Pancreas (tissue), 10 donors: ENCODE measurements around the gene MAP1LC3A. TPM values are rescaled to one million over a fixed set of nuclear protein-coding genes. Genes with fewer than 3 reads are reported as not detected.

ENCODE experiments used
- ATAC-seq, 4 donors: fragments of 200-7000 bp; cut with Tn5 transposase; one replicate each; pipeline versions ENCODE4 v1.8.0 to v1.9.1; 2020; ENCODE audit warnings: mild to moderate bottlenecking in 4 of 4, moderate library complexity in 4 of 4
- DNase-seq, 6 donors: peaks; one replicate each; pipeline ENCODE4 v3.0.0-alpha.2; 2020
- FAIRE-seq: peaks from 2 replicates; lab custom pipeline; 2012; peaks lifted over from hg19 to GRCh38; lab: Jason Lieb, UNC
- H3K27ac ChIP-seq, 4 donors: fragments of 200-600 bp; sonication (generic); 1 replicate in 3 of 4; 2 replicates in 1 of 4; pipeline versions ENCODE4 v1.5.0 to v1.8.0; 2020
- H3K27me3 ChIP-seq, 4 donors: fragments of 200-600 bp; one replicate each; pipeline ENCODE4 v1.8.0; 2021
- H3K36me3 ChIP-seq, 3 donors: fragments of 200-600 bp; sonication (generic) in 1 of 3; one replicate each; pipeline versions ENCODE4 v1.5.0 to v1.8.0; 2020 to 2021
- H3K4me1 ChIP-seq, 3 donors: fragments of 200-600 bp; one replicate each; pipeline ENCODE4 v1.8.0; 2021
- H3K4me3 ChIP-seq, 4 donors: fragments of 200-600 bp; sonication (generic) in 2 of 4; one replicate each; pipeline versions ENCODE4 v1.5.0 to v1.8.0; 2020 to 2021
- H3K9me3 ChIP-seq, 4 donors: fragments of 200-600 bp; one replicate each; pipeline ENCODE4 v1.8.0; 2021
- CTCF ChIP-seq, 4 donors: fragments of 200-600 bp; sonication (generic) in 3 of 4; IDR thresholded peaks; one replicate each; pipeline versions ENCODE4 v1.5.0 to v1.8.0; 2021; ENCODE audit warnings: antibody characterized with exemption in 4 of 4
- WGBS, 2 donors: extraction: QIAGEN DNeasy Blood & Tissue Kit; methylation state at CpG; one replicate each; pipeline ENCODE4 v1.1.7; 2013; 5-methylcytosine and 5-hydroxymethylcytosine counted together
- intact Hi-C, 3 donors: fragments of 100-400 bp; cut with DNase I; formaldehyde crosslinking; loops; one replicate each; pipeline versions ENCODE4 v1.11.1 to v1.14.2; 2022
- polyA plus RNA-seq, 2 donors: library from polyadenylated mRNA; stranded (reverse); fragments of 200-250 nt; gene quantifications; one replicate each; pipeline ENCODE4 v1.2.3, GENCODE V29; 2013
- total RNA-seq, 6 donors: library from RNA; stranded (reverse); fragmentation: NEBNext Ultra II Directional in 4 of 6; extraction: Animal tissue kit (Norgen Biotek cat#: 25700) in 4 of 6; gene quantifications; one replicate each; pipeline versions ENCODE4 v1.2.1 to v1.2.4, GENCODE V29; 2021 to 2023
- donor health status: healthy with polysubstance abuse.
- donor health status: DM: no; HTN: no; CAD: no; lungs with moderate emphysema.
- donor health status: DM: no; HTN: no; CAD: no.
- donor health status: control.
- donor health status: control.
- donor health status: Bipolar disorder and iron deficiency.
- donor health status: DM: yes; HTN: yes; CAD: no.
- donor health status: DM: no; HTN: no; CAD: no.
- donor health status: DM: no; HTN: no; CAD: no.
- donor health status: DM: yes; HTN: yes; CAD: no.

MAP1LC3A gene
- total RNA-seq: 10 to 100 TPM in 5 of 6 donors, 1 to 10 TPM in 1; 9.4 to 19.7 (median 12.3) TPM
- polyA plus RNA-seq: 10 to 100 TPM; 57.6 to 94.2 TPM

- no peaks in the 10 kb centered on the region for H3K27me3 ChIP-seq
- 4 to 5% methylated on average over 78 to 103 of the region's 103 CpGs for WGBS, 2 donors
- FAIRE-seq (no peak), ATAC-seq (peak; percentile 85 to 90 (median 86)), DNase-seq (peak; percentile 87 to 94 (median 92))
- no peaks in the 10 kb centered on the region for H3K36me3 ChIP-seq
- intact Hi-C loops: no loop called here
- peak within 1 kb of the TSS; percentile 80 to 89 (median 89) for H3K27ac ChIP-seq
- H3K4me3 ChIP-seq: peak within 1 kb of the TSS; percentile 58 to 63 (median 60)
- no peak for TF ChIP-seq CTCF (IDR thresholded peaks at IDR 0.05)
- peaks cover 4 to 11% (median 10%) of the 10 kb centered on the region in 3 donors for H3K4me1 ChIP-seq
- H3K9me3 ChIP-seq: no peaks in the 10 kb centered on the region
These were observed at the start of gene MAP1LC3A for GRCh38 chr20:34558320-34559218. MAP1LC3A (plus strand) TSS chr20:34558718; CDS start chr20:34558869, 151 bp downstream.

GRCh38 chr20:34510575-34510974 lies 47.9 kb upstream of the MAP1LC3A start:
- H3K4me3 ChIP-seq: no peak overlapping the region
- intact Hi-C loops: no loop called here
- no peaks in the 10 kb centered on the region for H3K27me3 ChIP-seq
- no peak for FAIRE-seq
- no peak for TF ChIP-seq CTCF (IDR thresholded peaks at IDR 0.05)
- no peak overlapping the region for H3K27ac ChIP-seq
- WGBS, 2 donors: 93 to 98% methylated on average over 1 of the region's 1 CpG
- no peaks in the 10 kb centered on the region for H3K4me1 ChIP-seq
- no peak for ATAC-seq
- DNase-seq: no peak
- no peaks in the 10 kb centered on the region for H3K9me3 ChIP-seq
- peaks cover 0 to 13% (median 8%) of the 10 kb centered on the region in 3 donors for H3K36me3 ChIP-seq

- WGBS, 2 donors: 67 to 76% methylated on average over 3 of the region's 3 CpGs
- ATAC-seq (no peak), DNase-seq (no peak), FAIRE-seq (no peak)
- Histone ChIP-seq H3K4me1 (no peaks in the 10 kb centered on the region), H3K9me3 (no peaks in the 10 kb centered on the region), H3K27me3 (no peaks in the 10 kb centered on the region), H3K27ac (peak overlapping the region in 1 of 4 donors; percentile 12), H3K4me3 (no peak overlapping the region), H3K36me3 (peaks cover 0 to 8% (median 0%) of the 10 kb centered on the region in 3 donors)
- intact Hi-C loops: no loop called here
- TF ChIP-seq CTCF (IDR thresholded peaks at IDR 0.05): no peak
These were observed 46.6 kb upstream of the MAP1LC3A start for GRCh38 chr20:34511891-34512265.

- H3K4me3 ChIP-seq: no peak overlapping the region
- DNase-seq (no peak), FAIRE-seq (no peak), ATAC-seq (no peak)
- peaks cover 0 to 8% (median 0%) of the 10 kb centered on the region in 3 donors for H3K36me3 ChIP-seq
- H3K27me3 ChIP-seq: no peaks in the 10 kb centered on the region
- 91 to 93% methylated on average over 4 of the region's 4 CpGs for WGBS, 2 donors
- H3K9me3 ChIP-seq: no peaks in the 10 kb centered on the region
- H3K4me1 ChIP-seq: peaks cover 0 to 5% (median 5%) of the 10 kb centered on the region in 3 donors
- H3K27ac ChIP-seq: peak overlapping the region in 2 of 4 donors; percentile 3 to 12
- no peak for TF ChIP-seq CTCF (IDR thresholded peaks at IDR 0.05)
- intact Hi-C loops: no loop called here
These were observed 46.1 kb upstream of the MAP1LC3A start for GRCh38 chr20:34512266-34512954.
